ENCODE data around the gene MILR1.
A peak's percentile ranks its signal among the peaks of the same experiment; 100 is the strongest.
"Not testable (repeated sequence)": the region's sequence is repeated elsewhere in the genome, so short reads cannot be mapped to it uniquely, and the experiment has no call there.

The MILR1 gene

GRCh38 chr17:64491994-64492393 is 43.1 kb downstream of the MILR1 start:
- no peak for DNase-seq (ENCODE audit: extremely low read depth, low read depth)
- TF ChIP-seq, protein P1, sequence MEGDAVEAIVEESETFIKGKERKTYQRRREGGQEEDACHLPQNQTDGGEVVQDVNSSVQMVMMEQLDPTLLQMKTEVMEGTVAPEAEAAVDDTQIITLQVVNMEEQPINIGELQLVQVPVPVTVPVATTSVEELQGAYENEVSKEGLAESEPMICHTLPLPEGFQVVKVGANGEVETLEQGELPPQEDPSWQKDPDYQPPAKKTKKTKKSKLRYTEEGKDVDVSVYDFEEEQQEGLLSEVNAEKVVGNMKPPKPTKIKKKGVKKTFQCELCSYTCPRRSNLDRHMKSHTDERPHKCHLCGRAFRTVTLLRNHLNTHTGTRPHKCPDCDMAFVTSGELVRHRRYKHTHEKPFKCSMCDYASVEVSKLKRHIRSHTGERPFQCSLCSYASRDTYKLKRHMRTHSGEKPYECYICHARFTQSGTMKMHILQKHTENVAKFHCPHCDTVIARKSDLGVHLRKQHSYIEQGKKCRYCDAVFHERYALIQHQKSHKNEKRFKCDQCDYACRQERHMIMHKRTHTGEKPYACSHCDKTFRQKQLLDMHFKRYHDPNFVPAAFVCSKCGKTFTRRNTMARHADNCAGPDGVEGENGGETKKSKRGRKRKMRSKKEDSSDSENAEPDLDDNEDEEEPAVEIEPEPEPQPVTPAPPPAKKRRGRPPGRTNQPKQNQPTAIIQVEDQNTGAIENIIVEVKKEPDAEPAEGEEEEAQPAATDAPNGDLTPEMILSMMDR (IDR thresholded peaks at IDR 0.05; ENCODE audit: low read depth, low read length, missing control alignments): no peak
- no peak overlapping the region for H3K4me3 ChIP-seq (replicated peaks; ENCODE audit: low read depth, low read length)

DNA sequence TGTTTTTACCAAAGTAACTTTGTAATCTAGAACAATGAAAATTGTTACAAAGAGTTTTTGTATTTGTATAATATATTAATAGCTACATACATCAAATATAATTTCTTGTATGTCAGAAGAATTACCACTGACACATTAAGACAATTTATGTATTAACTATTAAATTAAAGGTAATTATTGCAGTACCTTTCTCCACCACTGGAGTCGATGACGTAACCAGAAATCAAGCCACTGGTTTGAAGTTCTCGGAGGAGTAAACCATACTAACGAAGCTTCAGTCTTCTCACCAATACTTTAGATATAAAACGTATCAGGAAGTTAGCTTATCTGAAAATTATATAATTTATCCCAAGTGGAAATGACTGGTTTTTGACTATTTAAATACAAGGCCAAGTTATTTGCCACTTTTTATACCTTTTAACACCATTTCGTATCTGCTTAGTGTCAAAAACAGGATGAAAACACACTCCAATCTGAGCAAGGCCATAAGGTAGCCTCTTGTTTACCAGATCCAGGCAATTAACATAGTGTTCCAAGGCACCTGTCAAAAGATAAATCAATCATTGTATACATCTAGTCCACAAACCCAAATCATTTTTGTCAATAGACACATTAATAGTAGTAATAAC is 43.7 kb downstream of the MILR1 start:
- no peak for DNase-seq (ENCODE audit: extremely low read depth, low read depth)
- TF ChIP-seq, protein P1 (IDR thresholded peaks at IDR 0.05; ENCODE audit: low read depth, low read length, missing control alignments): no peak
- no peak overlapping the region for H3K4me3 ChIP-seq (replicated peaks; ENCODE audit: low read depth, low read length)

GRCh38 chr17:64494121-64494520 is 45.2 kb downstream of the MILR1 start:
- peak overlapping the region; percentile 51 for H3K4me3 ChIP-seq (replicated peaks; ENCODE audit: low read depth, low read length)
- TF ChIP-seq, protein P1 (IDR thresholded peaks at IDR 0.05; ENCODE audit: low read depth, low read length, missing control alignments): no peak
- no peak for DNase-seq (ENCODE audit: extremely low read depth, low read depth)

GRCh38 chr17:64495300-64495699 is 46.4 kb downstream of the MILR1 start:
- H3K4me3 ChIP-seq (replicated peaks; ENCODE audit: low read depth, low read length): peak overlapping the region; percentile 51

DNA sequence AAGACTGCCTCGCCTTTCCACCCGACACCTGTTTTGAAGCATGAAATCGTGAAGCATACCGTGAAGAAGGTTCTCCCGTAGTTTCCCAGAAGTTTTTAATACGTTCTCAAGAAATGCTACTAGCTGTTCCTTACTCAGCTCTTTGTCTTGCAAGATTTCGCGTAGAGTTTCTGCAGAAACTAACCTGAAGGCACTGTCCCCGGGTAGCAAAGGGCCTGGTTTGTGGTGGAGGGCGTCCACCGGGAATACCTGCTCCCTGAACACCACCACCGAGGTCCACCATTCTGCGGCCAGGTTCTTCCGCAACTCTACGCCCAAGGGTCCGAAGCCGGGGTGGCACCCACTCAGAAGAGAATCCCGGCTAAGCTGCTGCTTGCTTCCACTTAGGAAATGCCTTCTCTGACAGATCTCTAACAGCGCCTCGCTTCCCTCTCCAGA is 47.5 kb downstream of the MILR1 start:
- no peak for DNase-seq (ENCODE audit: extremely low read depth, low read depth)
- H3K4me3 ChIP-seq (replicated peaks; ENCODE audit: low read depth, low read length): peak overlapping the region; percentile 51
- TF ChIP-seq, protein P1 (IDR thresholded peaks at IDR 0.05; ENCODE audit: low read depth, low read length, missing control alignments): no peak

More at GRCh38 chr17:64495300-64495699, 46.4 kb downstream of the MILR1 start:
- not testable (repeated sequence) for DNase-seq (ENCODE audit: extremely low read depth, low read depth)

- peak; percentile 79 for DNase-seq (ENCODE audit: extremely low read depth, low read depth)
- H3K4me3 ChIP-seq (replicated peaks; ENCODE audit: low read depth, low read length): peak within 1 kb of the TSS; percentile 51
- TF ChIP-seq, protein P1 (IDR thresholded peaks at IDR 0.05; ENCODE audit: low read depth, low read length, missing control alignments): peak; percentile 55
Observed at GRCh38 chr17:64496786-64497564, 48.1 kb downstream of the MILR1 start, which contains the start of gene POLG2. POLG2 (minus strand) TSS chr17:64497054; CDS start chr17:64496968, 86 bp downstream.

- peak overlapping the region; percentile 51 for H3K4me3 ChIP-seq (replicated peaks; ENCODE audit: low read depth, low read length)
- no peak for DNase-seq (ENCODE audit: extremely low read depth, low read depth)
- TF ChIP-seq, protein P1 (IDR thresholded peaks at IDR 0.05; ENCODE audit: low read depth, low read length, missing control alignments): no peak
Observed at GRCh38 chr17:64497565-64498035, 48.7 kb downstream of the MILR1 start.

All from HFF-Myc (cell line).